IMR-90 (cell line): ENCODE results near the gene PRSS21. TPM values are rescaled to one million over a fixed set of nuclear protein-coding genes. Genes with fewer than 3 reads are reported as not detected.

Source experiments
- ATAC-seq: fragments of 200-7000 bp; cut with Tn5 transposase; 2 replicates; pipeline ENCODE4 v1.9.1; 2020; ENCODE audit warnings: low read depth, mild to moderate bottlenecking, moderate library complexity
- BruUV-seq: library from RNA; stranded (reverse); fragments of 400-500 nt; replicated peaks from 2 replicates; lab custom pipeline; 2021; lab: Mats Ljungman, UMichigan
- CTCF ChIA-PET: fragments of 300-600 bp; formaldehyde crosslinking; extraction: SDS; loops from one replicate; lab custom pipeline; 2021; ENCODE audit warnings: antibody characterized with exemption; lab: Yijun Ruan, JAX
- POLR2A ChIA-PET: fragments of 300-600 bp; sonication (Branson Sonifier 250); formaldehyde crosslinking; loops from one replicate; lab custom pipeline; 2022; ENCODE audit warnings: antibody characterized with exemption; ENCODE audit not compliant: unreplicated experiment; lab: Charles Lee
- DNase-seq: peaks from one replicate; pipeline ENCODE4 v3.0.0; 2013
- H2AFZ ChIP-seq: replicated peaks from 2 replicates; pipeline ENCODE3; 2013; ENCODE audit warnings: low read length, mild to moderate bottlenecking; ENCODE audit not compliant: poor library complexity
- H2AK5ac ChIP-seq: 2 replicates; pipeline ENCODE4 v1.6.1; 2013; ENCODE audit warnings: low read depth, low read length, inconsistent platforms
- H2AK9ac ChIP-seq: replicated peaks from 2 replicates; pipeline ENCODE3; 2013; ENCODE audit warnings: mild to moderate bottlenecking, low read depth, low read length, moderate library complexity; ENCODE audit not compliant: poor library complexity
- H2BK120ac ChIP-seq: 2 replicates; pipeline ENCODE4 v1.6.1; 2013; ENCODE audit warnings: low read depth, low read length, inconsistent platforms
- H2BK15ac ChIP-seq: 3 replicates; pipeline ENCODE4 v1.6.1; 2013; ENCODE audit warnings: low read depth, low read length, inconsistent platforms
- H2BK20ac ChIP-seq: 2 replicates; pipeline ENCODE4 v1.6.1; 2013; ENCODE audit warnings: low read depth, mild to moderate bottlenecking, inconsistent platforms, low read length, moderate library complexity
- H2BK5ac ChIP-seq: 2 replicates; pipeline ENCODE4 v1.6.1; 2013; ENCODE audit warnings: mild to moderate bottlenecking, low read depth, low read length, inconsistent platforms; ENCODE audit not compliant: poor library complexity, severe bottlenecking
- H3K14ac ChIP-seq: replicated peaks from 2 replicates; pipeline ENCODE4 v1.6.1; 2013; ENCODE audit warnings: low read depth, low read length, inconsistent platforms
- H3K18ac ChIP-seq: 2 replicates; pipeline ENCODE4 v1.6.1; 2013; ENCODE audit warnings: low read depth, low read length, control low read depth
- H3K23ac ChIP-seq: 2 replicates; pipeline ENCODE4 v1.6.1; 2013; ENCODE audit warnings: low read depth, low read length, inconsistent platforms
- H3K27ac ChIP-seq: 2 replicates; pipeline ENCODE4 v1.5.1; 2013; ENCODE audit warnings: mild to moderate bottlenecking, control low read depth, low read length; ENCODE audit not compliant: insufficient read depth
- H3K27me3 ChIP-seq: 2 replicates; pipeline ENCODE4 v1.6.1; 2013; ENCODE audit warnings: low read length; ENCODE audit not compliant: control insufficient read depth, insufficient read depth
- H3K36me3 ChIP-seq: 2 replicates; pipeline ENCODE4 v1.6.1; 2013; ENCODE audit warnings: low read length, mixed read lengths; ENCODE audit not compliant: control insufficient read depth, insufficient read depth
- H3K4ac ChIP-seq: 2 replicates; pipeline ENCODE4 v1.6.1; 2013; ENCODE audit warnings: low read depth, low read length, inconsistent platforms
- H3K4me1 ChIP-seq: 2 replicates; pipeline ENCODE4 v1.6.1; 2013; ENCODE audit warnings: low read length, mixed read lengths; ENCODE audit not compliant: control insufficient read depth, insufficient read depth
- H3K4me2 ChIP-seq: 2 replicates; pipeline ENCODE4 v1.6.1; 2013; ENCODE audit warnings: low read depth, mild to moderate bottlenecking, control low read depth, low read length, moderate library complexity
- H3K4me3 ChIP-seq: 2 replicates; pipeline ENCODE4 v1.5.1; 2013; ENCODE audit warnings: low read depth, mild to moderate bottlenecking, control low read depth, low read length, moderate library complexity; ENCODE audit not compliant: insufficient read depth
- H3K56ac ChIP-seq: 2 replicates; pipeline ENCODE4 v1.6.1; 2013; ENCODE audit warnings: low read length, inconsistent platforms; ENCODE audit not compliant: insufficient read depth; ENCODE audit errors: extremely low read depth
- H3K79me1 ChIP-seq, 2 experiments: 2 replicates each; pipeline ENCODE4 v1.6.1; 2013; ENCODE audit warnings: low read length in 2 of 2, inconsistent platforms in 1 of 2, low read depth in 1 of 2
- H3K9ac ChIP-seq: 2 replicates; pipeline ENCODE4 v1.6.1; 2013; ENCODE audit warnings: low read depth, low read length, control low read depth
- H3K9me1 ChIP-seq: 2 replicates; pipeline ENCODE4 v1.6.1; 2013; ENCODE audit warnings: low read length, inconsistent platforms; ENCODE audit not compliant: insufficient read depth
- H3K9me3 ChIP-seq: 2 replicates; pipeline ENCODE4 v1.6.1; 2013; ENCODE audit warnings: low read length; ENCODE audit not compliant: control insufficient read depth, insufficient read depth
- H4K20me1 ChIP-seq: 2 replicates; pipeline ENCODE4 v1.6.1; 2013; ENCODE audit warnings: low read length, inconsistent platforms; ENCODE audit not compliant: insufficient read depth
- H4K5ac ChIP-seq: 2 replicates; pipeline ENCODE4 v1.6.1; 2013; ENCODE audit warnings: mild to moderate bottlenecking, low read depth, low read length, control low read depth
- H4K8ac ChIP-seq, 2 experiments: 2 replicates each; pipeline ENCODE4 v1.6.1; 2013; ENCODE audit warnings: low read depth in 2 of 2, low read length in 2 of 2, control low read depth in 1 of 2, inconsistent platforms in 1 of 2
- H4K91ac ChIP-seq: 2 replicates; pipeline ENCODE4 v1.6.1; 2013; ENCODE audit warnings: low read depth, low read length, inconsistent platforms; ENCODE audit not compliant: insufficient read depth
- BHLHE40 ChIP-seq: fragments of 150-350 bp; IDR thresholded peaks from 2 replicates; pipeline ENCODE4 v1.6.1; 2016; ENCODE audit warnings: mild to moderate bottlenecking, low read depth, low read length
- CHD1 ChIP-seq: IDR thresholded peaks from 2 replicates; pipeline ENCODE4 v1.6.1; 2012; ENCODE audit warnings: low read depth, low read length, improper control_type of control experiment
- CTCF ChIP-seq: conservative IDR thresholded peaks from 2 replicates; pipeline ENCODE4 v1.5.1; 2012; ENCODE audit warnings: mild to moderate bottlenecking, low read depth, low read length, improper control_type of control experiment
- FOS ChIP-seq: fragments of 150-350 bp; IDR thresholded peaks from 2 replicates; pipeline ENCODE4 v1.6.1; 2016; ENCODE audit warnings: low read depth, low read length
- MAFK ChIP-seq: IDR thresholded peaks from 2 replicates; pipeline ENCODE4 v1.6.1; 2012; ENCODE audit warnings: low read depth, low read length, improper control_type of control experiment
- MAZ ChIP-seq: IDR thresholded peaks from 2 replicates; pipeline ENCODE4 v1.6.1; 2012; ENCODE audit warnings: low read depth, mild to moderate bottlenecking, low read length, improper control_type of control experiment, moderate library complexity, borderline replicate concordance
- MXI1 ChIP-seq: IDR thresholded peaks from 2 replicates; pipeline ENCODE4 v1.6.1; 2012; ENCODE audit warnings: low read depth, mild to moderate bottlenecking, low read length, moderate library complexity, borderline replicate concordance
- NFE2L2 ChIP-seq: fragments of 150-350 bp; IDR thresholded peaks from 2 replicates; pipeline ENCODE4 v1.6.1; 2016; ENCODE audit warnings: low read depth, mild to moderate bottlenecking, low read length
- POLR2A ChIP-seq: IDR thresholded peaks from 2 replicates; pipeline ENCODE4 v1.6.1; 2012; ENCODE audit warnings: mild to moderate bottlenecking, low read depth, low read length
- RAD21 ChIP-seq: IDR thresholded peaks from 2 replicates; pipeline ENCODE4 v1.6.1; 2012; ENCODE audit warnings: low read length, improper control_type of control experiment
- RCOR1 ChIP-seq: IDR thresholded peaks from 2 replicates; pipeline ENCODE4 v1.6.1; 2012; ENCODE audit warnings: mild to moderate bottlenecking, low read length, improper control_type of control experiment; ENCODE audit not compliant: insufficient replicate concordance
- RFX5 ChIP-seq: IDR thresholded peaks from 2 replicates; pipeline ENCODE4 v1.8.0; 2012; ENCODE audit warnings: low read depth, mild to moderate bottlenecking, low read length, moderate library complexity
- SMC3 ChIP-seq: fragments of 150-350 bp; IDR thresholded peaks from 2 replicates; pipeline ENCODE4 v1.6.1; 2016; ENCODE audit warnings: low read depth, mild to moderate bottlenecking, antibody characterized with exemption, low read length, moderate library complexity
- USF2 ChIP-seq: fragments of 150-350 bp; IDR thresholded peaks from 2 replicates; pipeline ENCODE4 v1.6.1; 2017; ENCODE audit warnings: mild to moderate bottlenecking, antibody characterized with exemption, low read length, low read depth
- WGBS, 2 experiments: methylation state at CpG; one replicate each; pipeline versions ENCODE4 v1.1.5 to v1.1.7; 2013; ENCODE audit warnings: missing lambda C conversion rate in 2 of 2; ENCODE audit not compliant: insufficient read length in 1 of 2; ENCODE audit errors: extremely low coverage in 2 of 2; 5-methylcytosine and 5-hydroxymethylcytosine counted together
- dilution Hi-C: fragments of 300-500 bp; cut with HindIII; formaldehyde crosslinking; loops from one replicate; pipeline ENCODE4 v1.14.3; 2018; ENCODE audit warnings: low sequenced_read_pairs; ENCODE audit not compliant: unreplicated experiment
- in situ Hi-C: fragments of 300-500 bp; cut with MboI; formaldehyde crosslinking; loops from 3 replicates; pipeline ENCODE4 v1.14.3; 2019; ENCODE audit warnings: low sequenced_read_pairs, inconsistent platforms, mixed read lengths
- intact Hi-C: fragments of 100-400 bp; cut with micrococcal nuclease; formaldehyde crosslinking; loops from 2 replicates; pipeline ENCODE4 v1.10.0; 2022
- polyA plus RNA-seq, 3 experiments: library from polyadenylated mRNA; depleted of rRNA; stranded (reverse); fragments of >200 nt; gene quantifications; 2 replicates each; pipeline ENCODE4 v1.2.3, GENCODE V29; 2012; ENCODE audit warnings: low replicate concordance in 1 of 3
- total RNA-seq: library from RNA; depleted of rRNA; stranded (reverse); fragments of >200 nt; gene quantifications from 2 replicates; pipeline ENCODE4 v1.2.3, GENCODE V29; 2012

PRSS21 gene
- total and polyA plus RNA-seq, 2 of the 4 experiments (the other 2 are of a cell fraction): 0.21 TPM; not detected in 1

DNA sequence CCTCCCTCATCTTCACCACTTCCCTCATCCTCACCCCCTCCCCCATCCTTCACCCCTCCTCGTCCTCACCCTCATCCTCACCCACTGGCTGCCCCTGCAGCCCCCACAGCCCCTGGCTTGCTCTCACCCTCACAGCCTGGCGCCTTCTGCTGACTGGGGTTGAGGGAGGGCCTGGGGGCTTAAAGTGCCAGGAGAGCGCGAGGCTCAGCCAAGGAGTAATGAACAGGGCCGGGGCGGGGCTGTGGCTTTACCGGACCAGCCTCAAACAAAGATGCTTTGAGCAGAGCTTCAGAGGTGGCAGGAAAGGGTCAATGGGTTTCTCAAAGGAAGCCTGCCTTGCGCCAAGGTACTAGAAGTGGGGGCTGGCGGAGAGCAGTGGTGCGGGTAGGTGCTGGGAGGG is 29.6 kb upstream of the PRSS21 start, which contains the start of gene PRSS33:
Gene PRSS33, minus strand, starts transcription at position 155 of the 400 bp plus-strand sequence. CDS start 1,013 bp downstream, outside the sequence.
- Histone ChIP-seq H3K4me3 (no peak within 1 kb of the TSS), H3K27me3 (peaks cover 71% of the 10 kb centered on the region), H2BK20ac (no peak within 1 kb of the TSS), H3K9ac (no peak within 1 kb of the TSS), H3K4me1 (no peaks in the 10 kb centered on the region), H3K23ac (no peak within 1 kb of the TSS), H3K36me3 (no peaks in the 10 kb centered on the region), H4K5ac (no peak within 1 kb of the TSS), H2AFZ (no peak within 1 kb of the TSS), H3K79me1 (no peaks in the 10 kb centered on the region), H2AK9ac (no peak within 1 kb of the TSS), H2AK5ac (no peak within 1 kb of the TSS), H3K9me3 (no peaks in the 10 kb centered on the region), H3K4ac (no peak within 1 kb of the TSS), H3K18ac (no peak within 1 kb of the TSS), H3K9me1 (no peaks in the 10 kb centered on the region), H4K20me1 (no peaks in the 10 kb centered on the region), H3K14ac (no peak within 1 kb of the TSS), H2BK15ac (no peak within 1 kb of the TSS), H2BK5ac (no peak within 1 kb of the TSS), H4K8ac (no peak within 1 kb of the TSS), H2BK120ac (no peak within 1 kb of the TSS), H3K27ac (no peak within 1 kb of the TSS), H3K56ac (no peak within 1 kb of the TSS), H4K91ac (no peak within 1 kb of the TSS), H3K4me2 (no peak within 1 kb of the TSS)
- intact Hi-C loops (no loop called here), dilution Hi-C loops (no loop called here), in situ Hi-C loops (no loop called here)
- no TSS peak for BruUV-seq
- 40 to 86% methylated on average over 1 to 7 of the region's 10 CpGs for whole genome bisulfite sequencing, 2 experiments
- DNase-seq (no peak), ATAC-seq (no peak)
- TF ChIP-seq RFX5: no peak
- no peak for TF ChIP-seq USF2
- no peak for TF ChIP-seq CTCF
- TF ChIP-seq MXI1: no peak
- no peak for TF ChIP-seq RAD21
- no peak for TF ChIP-seq CHD1
- no peak for TF ChIP-seq NFE2L2
- no peak for TF ChIP-seq MAFK
- no peak for TF ChIP-seq SMC3
- no peak for TF ChIP-seq RCOR1
- no peak for TF ChIP-seq FOS
- TF ChIP-seq POLR2A: no peak
- no peak for TF ChIP-seq MAZ
- no peak for TF ChIP-seq BHLHE40
- POLR2A ChIA-PET: no interaction called here
- CTCF ChIA-PET: no interaction called here
